Measurements from ENCODE around the gene TAGLN2.
"Not testable (repeated sequence)": the region's sequence is repeated elsewhere in the genome, so short reads cannot be mapped to it uniquely, and the experiment has no call there.

Gene TAGLN2

DNA sequence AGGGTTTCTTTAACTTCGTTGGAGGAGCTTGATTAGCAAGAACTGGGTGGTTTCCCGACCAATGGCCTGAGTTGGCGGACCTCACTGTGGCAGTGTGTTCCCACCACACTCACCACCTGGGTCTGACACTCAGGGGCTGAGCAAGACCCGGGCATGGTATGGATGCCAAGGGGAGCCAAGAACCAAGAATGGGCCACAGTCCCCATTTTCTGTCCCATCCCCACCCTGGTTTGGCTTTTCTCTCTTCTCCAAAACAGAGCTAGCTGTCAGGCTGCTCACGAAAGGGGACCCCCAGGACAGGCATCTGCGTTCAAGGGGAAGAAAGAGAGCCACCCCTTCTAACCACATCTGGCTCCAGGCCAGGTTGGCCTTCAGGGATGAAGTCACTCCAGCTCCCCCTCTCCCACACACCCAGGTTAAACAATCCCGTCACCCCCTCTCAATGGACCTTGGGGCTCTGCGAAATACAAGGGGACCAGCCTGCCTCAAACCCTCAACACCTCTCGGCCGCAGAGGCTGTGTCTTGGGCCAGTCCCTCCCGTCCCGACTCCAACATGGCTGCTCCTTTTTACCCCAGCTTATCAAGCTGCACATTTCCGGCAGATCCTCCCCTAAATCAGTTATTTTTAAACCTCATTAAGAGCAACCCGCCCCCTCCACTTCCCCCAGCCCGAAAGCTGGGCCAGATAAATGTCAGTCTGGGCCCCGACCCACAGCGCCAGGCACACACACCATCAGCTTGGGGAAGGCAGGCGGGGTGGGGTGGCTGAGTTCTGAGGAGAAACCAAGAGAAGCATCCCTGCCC, 3.4 kb downstream of the TAGLN2 start:
- peak; percentile 79 for DNase-seq (ENCODE audit: low read depth, low spot score)

DNA sequence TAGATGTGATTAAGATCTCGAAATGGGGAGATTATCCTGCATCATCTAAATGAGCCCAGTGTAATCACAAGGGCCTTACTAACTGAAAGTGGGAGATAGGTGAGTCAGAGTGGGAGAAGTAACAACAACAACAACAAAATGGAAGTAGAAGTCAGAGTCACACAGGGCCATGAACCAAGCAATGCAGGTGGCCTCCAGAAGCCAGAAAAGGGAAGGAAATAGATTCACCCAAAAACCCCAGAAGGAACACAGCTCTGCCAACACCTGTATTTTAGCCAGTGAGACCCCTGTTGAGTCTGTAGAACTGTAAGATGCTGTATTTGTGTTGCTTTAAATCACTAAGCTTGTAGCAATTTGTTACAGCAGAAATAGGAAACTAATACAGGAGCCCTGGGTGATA, 4.1 kb downstream of the TAGLN2 start:
- no peak for DNase-seq (ENCODE audit: low read depth, low spot score)

DNA sequence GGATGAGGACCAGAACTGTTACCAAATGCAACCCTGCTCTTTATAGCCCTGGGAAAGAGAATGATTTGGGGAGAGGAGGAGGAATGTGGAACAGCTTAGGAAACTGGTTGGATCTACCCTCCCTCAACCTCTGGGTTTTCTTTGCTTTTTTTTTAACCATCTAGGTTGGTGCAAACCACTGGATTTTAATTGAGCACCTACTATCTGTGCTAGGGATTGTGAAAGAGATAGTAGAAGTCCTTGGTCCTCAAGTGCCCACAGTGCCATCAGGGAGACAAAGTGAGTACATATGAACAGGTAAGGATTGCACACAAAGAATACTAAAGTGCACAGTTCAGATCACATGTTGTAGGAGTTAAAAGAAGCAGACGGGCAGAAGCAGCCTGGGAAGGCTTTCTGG, 4.7 kb downstream of the TAGLN2 start:
- no peak for DNase-seq (ENCODE audit: low read depth, low spot score)

- no peak for DNase-seq (ENCODE audit: low read depth, low spot score)
Measured at GRCh38 chr1:159920202-159920601, 5.1 kb downstream of the TAGLN2 start.

- no peak for DNase-seq (ENCODE audit: low read depth, low spot score)
Measured at GRCh38 chr1:159919236-159919865, 6.0 kb downstream of the TAGLN2 start.

GRCh38 chr1:159918352-159919200, 6.7 kb downstream of the TAGLN2 start:
- no peak for DNase-seq (ENCODE audit: low read depth, low spot score)

DNA sequence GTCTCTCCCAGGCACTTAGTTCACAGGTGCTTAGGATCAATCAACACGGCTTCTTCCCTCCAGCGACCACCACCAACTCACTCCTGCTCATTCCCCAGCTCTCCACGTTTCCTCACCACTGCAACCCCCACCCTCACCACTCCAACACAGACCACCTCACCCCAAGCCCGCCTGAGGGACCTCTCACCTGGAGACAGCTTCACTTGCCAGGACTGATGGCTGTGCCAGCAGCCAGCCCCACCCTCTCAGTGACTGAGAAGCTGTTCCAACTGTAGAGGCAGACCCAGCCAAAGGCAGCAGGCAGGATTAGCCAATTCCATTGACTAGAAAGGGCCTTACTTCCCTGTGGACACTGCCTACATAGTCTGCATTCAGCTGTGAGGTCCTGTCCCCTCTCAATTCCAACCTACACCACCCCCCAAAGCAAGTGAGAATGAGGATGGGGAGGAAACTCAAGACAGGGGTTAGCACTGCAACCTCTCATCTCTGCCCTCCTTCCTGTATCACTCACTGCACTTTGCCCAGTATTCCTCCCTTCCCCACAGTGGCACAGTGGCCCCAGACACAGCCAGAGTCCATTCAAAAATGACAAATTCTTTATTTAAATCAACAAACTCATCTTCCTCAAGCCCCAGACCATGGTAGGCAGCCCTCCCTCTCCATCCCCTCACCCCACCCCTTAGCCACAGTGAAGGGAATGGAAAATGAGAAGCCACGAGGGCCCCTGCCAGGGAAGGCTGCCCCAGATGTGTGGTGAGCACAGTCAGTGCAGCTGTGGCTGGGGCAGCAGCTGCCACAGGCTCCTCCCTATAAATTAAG, 7.6 kb downstream of the TAGLN2 start:
- no peak for DNase-seq (ENCODE audit: low read depth, low spot score)

DNA sequence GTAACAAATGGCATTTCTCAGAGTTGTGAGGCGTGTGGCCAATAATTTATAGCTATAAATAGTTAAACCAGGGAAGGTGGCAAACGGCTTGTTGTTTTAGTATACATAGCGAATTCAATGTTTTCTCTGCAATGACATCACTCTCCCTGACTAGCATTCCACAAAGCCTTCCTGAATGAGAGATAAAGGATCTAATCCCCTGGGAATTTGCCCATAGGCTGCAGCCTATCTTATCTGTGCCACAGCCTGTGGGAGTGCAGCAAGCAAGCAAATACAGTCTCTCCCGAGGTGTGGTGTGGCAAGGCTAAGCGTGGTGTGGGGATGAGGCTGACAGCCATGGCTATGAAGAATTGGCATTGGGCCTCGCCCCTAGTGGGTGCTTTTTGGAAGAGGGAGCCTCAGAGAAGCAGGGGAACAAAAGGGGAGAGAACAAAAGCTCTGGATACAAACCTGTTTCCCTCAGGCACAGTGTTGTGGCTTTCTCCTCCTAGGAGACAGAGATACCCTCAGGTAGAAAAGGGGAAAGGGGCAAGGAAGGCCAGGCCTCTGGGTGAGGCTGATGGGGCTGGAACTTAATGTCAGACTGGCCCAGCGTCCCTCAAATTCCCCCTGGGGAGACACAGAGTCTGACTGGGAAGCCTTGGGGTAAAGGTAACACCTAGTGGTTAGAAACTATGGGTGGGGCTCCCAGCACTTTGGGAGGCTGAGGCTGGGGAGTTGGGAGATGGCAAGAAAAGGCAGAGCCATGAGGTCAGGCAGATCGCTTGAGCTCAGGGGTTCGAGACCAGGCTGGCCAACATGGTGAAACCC, 8.9 kb downstream of the TAGLN2 start:
- peak; percentile 81 for DNase-seq (ENCODE audit: low read depth, low spot score)

DNA sequence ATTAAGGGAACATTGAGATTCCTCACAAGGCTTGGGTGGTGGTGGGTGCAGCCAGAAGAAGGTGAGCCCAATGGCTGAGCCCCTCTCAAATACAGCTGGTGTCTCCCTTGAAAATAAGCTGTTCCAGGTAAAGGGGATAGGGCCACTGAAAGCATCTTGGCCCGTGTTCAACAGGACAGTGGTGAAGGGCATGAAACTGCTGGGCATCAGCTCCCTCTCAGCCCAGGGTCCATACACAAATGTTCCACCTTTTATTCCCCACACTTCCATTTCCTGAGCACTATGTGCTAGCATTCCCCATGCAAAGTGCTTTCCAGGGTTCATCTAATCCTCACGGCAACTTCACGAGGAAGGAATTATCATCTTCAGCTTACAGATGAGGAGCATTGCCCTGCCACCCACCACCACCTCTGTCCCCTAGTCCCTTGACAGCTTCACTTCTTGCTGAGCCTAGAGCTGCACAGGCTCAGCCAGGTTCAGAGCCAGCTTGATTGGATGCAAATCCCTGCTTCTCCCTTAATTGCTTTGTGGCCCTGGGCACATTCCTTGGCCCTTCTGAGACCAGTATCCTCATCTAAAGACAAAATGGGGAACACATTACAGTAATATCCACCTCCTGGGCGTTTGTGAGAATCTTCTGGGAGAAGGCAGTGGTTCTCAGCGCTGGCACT, 9.6 kb downstream of the TAGLN2 start:
- no peak for DNase-seq (ENCODE audit: low read depth, low spot score)

- DNase-seq (ENCODE audit: low read depth, low spot score): no peak
Measured at GRCh38 chr1:159914252-159915018, 10.9 kb downstream of the TAGLN2 start.

- no peak for DNase-seq (ENCODE audit: low read depth, low spot score)
Measured at GRCh38 chr1:159913451-159914192, 11.7 kb downstream of the TAGLN2 start.

DNA sequence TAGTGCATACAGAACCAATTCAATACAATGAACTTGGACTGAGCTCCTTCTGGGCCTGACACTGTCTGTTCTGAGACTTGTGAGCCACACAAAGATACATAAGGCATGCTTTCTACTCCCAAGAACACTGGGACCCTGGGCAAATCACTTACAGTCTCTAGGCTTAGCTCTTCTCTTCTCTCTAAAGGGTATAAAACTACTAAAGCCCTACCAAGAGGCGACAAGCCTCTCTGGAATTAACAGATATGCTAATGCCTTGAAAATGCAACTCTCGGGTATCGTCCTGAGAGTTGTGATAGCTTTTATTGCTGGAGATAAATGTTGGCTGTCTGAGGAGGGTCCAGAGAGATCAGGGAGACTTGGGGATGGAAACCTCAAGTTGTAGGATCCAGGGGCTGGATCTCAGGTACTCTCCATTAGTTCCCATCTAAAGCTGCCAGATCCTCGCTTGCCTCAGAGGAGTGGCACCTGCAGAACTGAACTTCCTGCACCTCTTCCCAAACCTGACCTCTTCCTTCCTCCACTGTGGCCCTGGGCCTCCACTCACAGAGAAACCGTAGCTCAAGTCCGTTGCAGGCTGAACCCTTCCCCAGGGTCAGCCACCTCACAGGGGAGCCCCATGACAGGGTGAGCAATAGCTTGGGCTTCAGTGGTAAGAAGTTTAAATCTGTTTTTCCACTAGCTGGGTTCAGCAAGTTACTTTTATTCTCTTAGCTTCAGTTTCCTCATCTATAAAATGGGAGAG, 13.8 kb downstream of the TAGLN2 start:
- DNase-seq (ENCODE audit: low read depth, low spot score): no peak

- no peak for DNase-seq (ENCODE audit: low read depth, low spot score)
Measured at GRCh38 chr1:159908031-159908940, 17.0 kb downstream of the TAGLN2 start.

DNA sequence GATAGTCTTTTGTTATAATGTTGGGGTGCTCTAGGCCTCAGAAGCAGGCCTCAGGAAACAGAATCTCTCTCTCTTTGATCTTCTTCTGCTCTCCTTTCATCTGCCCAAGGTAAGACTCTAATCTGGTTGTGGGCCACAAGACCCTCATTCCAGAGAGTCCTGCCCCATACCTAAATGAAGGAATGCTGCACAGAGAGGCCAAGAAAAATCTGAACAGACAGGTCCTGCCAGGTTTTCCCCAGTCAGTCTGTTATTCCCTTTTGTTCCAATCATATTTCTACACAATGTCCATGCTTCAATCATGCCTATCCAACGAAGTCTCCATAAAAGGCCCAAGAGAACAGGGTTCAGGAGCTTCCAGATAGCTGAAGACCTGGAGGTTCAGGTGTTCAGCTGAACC, 18.3 kb downstream of the TAGLN2 start:
- no peak for DNase-seq (ENCODE audit: low read depth, low spot score)

DNA sequence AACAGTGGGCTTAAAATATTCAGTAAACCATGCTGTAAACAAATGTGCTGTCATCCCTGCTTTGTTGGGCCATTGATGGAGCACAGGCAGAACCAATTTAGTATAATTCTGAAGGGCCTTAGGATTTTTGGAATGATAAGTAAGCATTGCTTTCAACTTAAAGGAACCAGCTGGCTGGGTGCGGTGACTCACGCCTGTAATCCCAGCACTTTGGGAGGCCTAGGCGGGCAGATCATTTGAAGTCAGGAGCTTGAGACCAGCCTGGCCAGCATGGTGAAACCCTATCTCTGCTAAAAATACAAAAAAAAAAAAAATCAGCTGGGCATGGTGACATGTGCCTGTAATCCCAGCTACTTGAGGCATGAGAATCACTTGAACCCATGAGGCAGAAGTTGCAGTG, 21.3 kb downstream of the TAGLN2 start:
- not testable (repeated sequence) for DNase-seq (ENCODE audit: low read depth, low spot score)

DNA sequence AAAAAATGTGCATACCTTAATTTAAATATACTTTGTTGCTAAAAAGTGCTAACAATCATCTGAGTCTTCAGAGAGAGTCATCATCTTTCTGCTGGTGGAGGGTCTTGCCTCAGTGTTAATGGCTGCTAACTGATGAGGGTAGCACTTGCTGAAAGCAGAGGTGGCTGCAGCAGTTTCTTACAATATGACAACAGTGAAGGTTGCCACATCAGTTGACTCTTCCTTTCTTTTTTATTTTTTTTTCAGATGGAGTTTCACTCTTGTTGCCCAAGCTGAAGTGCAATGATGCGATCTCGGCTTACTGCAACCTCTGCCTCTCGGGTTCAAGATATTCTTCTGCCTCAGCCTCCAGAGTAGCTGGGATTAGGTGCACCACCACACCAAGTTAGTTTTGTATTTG, 22.8 kb downstream of the TAGLN2 start:
- DNase-seq (ENCODE audit: low read depth, low spot score): no peak
